HG03196 (cell line): ENCODE measurements around the gene GPR84.
"Not testable (repeated sequence)": the region's sequence is repeated elsewhere in the genome, so short reads cannot be mapped to it uniquely, and the experiment has no call there.

Source experiments
- ATAC-seq: cut with Tn5 transposase; IDR thresholded peaks from one replicate; pipeline ENCODE4 v1.9.1; 2021; ENCODE audit not compliant: unreplicated experiment

Gene GPR84

GRCh38 chr12:54328595-54329337 lies 35.5 kb downstream of the GPR84 start:
- ATAC-seq = no peak

GRCh38 chr12:54325442-54326109 lies 38.7 kb downstream of the GPR84 start:
- not testable (repeated sequence) for ATAC-seq

DNA sequence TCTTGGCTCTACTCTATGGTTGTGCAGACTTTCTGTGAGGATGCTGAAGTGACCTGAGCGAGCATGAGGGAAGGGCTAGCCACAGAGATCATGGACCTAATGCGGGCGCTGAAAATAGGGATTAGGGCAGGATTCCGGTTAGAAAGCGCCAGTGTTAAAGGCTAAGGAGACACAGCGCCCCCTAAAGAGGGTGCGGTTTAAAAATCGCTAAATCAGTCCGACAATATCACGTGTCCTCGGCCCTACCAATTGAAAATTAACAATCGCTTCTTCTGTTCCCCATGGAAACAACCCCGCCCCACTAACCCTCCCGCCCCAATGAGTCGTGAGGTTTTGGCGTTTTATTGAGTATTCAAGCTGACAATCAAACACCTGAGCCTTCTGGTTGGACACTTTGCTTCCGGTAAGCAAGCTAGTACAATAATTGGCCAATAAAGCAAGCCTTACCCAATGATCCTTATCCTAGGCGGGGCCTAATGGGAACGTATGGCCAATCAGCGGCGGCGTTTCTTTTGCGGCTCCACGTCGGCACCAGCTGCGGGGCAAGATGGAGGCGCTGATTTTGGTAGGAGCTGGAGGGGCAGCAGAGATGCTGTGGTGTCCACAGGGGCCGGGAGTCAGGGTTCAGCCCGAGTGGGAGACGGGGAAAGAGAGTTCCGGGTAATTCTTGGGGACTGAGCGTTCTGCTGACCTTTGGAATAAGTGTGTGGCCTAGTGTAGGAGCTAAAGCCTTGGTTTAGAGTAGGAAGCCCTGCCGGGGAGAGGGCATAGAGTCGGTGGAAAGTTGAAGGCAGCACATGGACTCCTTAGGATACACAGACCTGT lies 39.5 kb downstream of the GPR84 start, which contains the start of gene COPZ1:
Gene COPZ1 (plus strand): TSS at position 515 of the 825 bp plus-strand sequence. CDS start 33 bp downstream, at position 548.
- ATAC-seq = peak; percentile 98

- ATAC-seq = no peak
Observed at GRCh38 chr12:54321363-54321762, 42.9 kb downstream of the GPR84 start.
